ENCODE data around the gene SLC6A18. TPM values are rescaled to one million over a fixed set of nuclear protein-coding genes. Genes with fewer than 3 reads are reported as not detected.

SLC6A18 gene
- total RNA-seq, 4 donors from 2014 or later = not detected

- Histone ChIP-seq H3K27me3 (no peaks in the 10 kb centered on the region), H3K36me3 (no peaks in the 10 kb centered on the region), H3K4me1 (no peaks in the 10 kb centered on the region), H3K27ac (no peak overlapping the region), H3K4me3 (replicated peaks in 1 of 3) (no peak overlapping the region), H3K9me3 (no peaks in the 10 kb centered on the region)
- WGBS, 2 donors = 85 to 92% methylated on average over 17 of the region's 17 CpGs
- intact Hi-C loops (cut with DNase I) = no loop called here
- TF ChIP-seq POLR2A (IDR thresholded peaks at IDR 0.05) = no peak
- TF ChIP-seq, protein P1, sequence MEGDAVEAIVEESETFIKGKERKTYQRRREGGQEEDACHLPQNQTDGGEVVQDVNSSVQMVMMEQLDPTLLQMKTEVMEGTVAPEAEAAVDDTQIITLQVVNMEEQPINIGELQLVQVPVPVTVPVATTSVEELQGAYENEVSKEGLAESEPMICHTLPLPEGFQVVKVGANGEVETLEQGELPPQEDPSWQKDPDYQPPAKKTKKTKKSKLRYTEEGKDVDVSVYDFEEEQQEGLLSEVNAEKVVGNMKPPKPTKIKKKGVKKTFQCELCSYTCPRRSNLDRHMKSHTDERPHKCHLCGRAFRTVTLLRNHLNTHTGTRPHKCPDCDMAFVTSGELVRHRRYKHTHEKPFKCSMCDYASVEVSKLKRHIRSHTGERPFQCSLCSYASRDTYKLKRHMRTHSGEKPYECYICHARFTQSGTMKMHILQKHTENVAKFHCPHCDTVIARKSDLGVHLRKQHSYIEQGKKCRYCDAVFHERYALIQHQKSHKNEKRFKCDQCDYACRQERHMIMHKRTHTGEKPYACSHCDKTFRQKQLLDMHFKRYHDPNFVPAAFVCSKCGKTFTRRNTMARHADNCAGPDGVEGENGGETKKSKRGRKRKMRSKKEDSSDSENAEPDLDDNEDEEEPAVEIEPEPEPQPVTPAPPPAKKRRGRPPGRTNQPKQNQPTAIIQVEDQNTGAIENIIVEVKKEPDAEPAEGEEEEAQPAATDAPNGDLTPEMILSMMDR (IDR thresholded peaks at IDR 0.05) = no peak
- DNase-seq = no peak
Measured at GRCh38 chr5:1257363-1257762, 32.2 kb downstream of the SLC6A18 start.

DNA sequence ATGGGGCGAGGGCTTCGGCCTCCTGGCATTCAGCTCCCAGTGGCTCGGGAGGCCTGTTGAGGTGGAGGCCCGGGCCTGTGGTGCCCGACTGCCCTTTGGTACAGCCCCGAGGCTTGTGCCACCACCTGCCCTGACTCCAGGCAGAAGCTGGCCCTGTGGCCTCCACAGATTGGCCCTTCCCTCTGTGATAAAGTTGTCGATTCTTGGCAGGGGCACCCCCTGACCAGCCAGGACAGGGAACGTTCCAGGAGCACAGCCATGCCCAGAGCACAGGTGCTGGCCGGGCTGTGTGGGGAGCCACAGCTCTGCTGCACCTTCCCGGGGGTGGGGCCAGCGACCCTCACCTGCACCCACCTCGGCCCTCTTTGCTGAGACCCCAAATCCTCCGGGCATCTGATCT is 32.7 kb downstream of the SLC6A18 start:
- 89 to 93% methylated on average over 7 to 10 of the region's 13 CpGs for WGBS, 2 donors
- Histone ChIP-seq H3K4me3 (replicated peaks in 1 of 3) (no peak overlapping the region), H3K36me3 (no peaks in the 10 kb centered on the region), H3K9me3 (no peaks in the 10 kb centered on the region), H3K4me1 (no peaks in the 10 kb centered on the region), H3K27me3 (no peaks in the 10 kb centered on the region), H3K27ac (no peak overlapping the region)
- no peak for DNase-seq
- TF ChIP-seq, protein P1 (IDR thresholded peaks at IDR 0.05) = no peak
- no peak for TF ChIP-seq POLR2A (IDR thresholded peaks at IDR 0.05)
- intact Hi-C loops (cut with DNase I) = no loop called here

- intact Hi-C loops (cut with DNase I) = no loop called here
- DNase-seq = no peak
- H3K27ac ChIP-seq = no peak overlapping the region
- no peak overlapping the region for H3K4me3 ChIP-seq (replicated peaks in 1 of 3)
- no peaks in the 10 kb centered on the region for H3K4me1 ChIP-seq
- WGBS, 2 donors = 92 to 95% methylated on average over 22 to 23 of the region's 23 CpGs
- no peaks in the 10 kb centered on the region for H3K27me3 ChIP-seq
- no peaks in the 10 kb centered on the region for H3K36me3 ChIP-seq
- TF ChIP-seq, protein P1 (IDR thresholded peaks at IDR 0.05) = no peak
- no peak for TF ChIP-seq POLR2A (IDR thresholded peaks at IDR 0.05)
- no peaks in the 10 kb centered on the region for H3K9me3 ChIP-seq
Measured at GRCh38 chr5:1259806-1260480, 34.8 kb downstream of the SLC6A18 start.

DNA sequence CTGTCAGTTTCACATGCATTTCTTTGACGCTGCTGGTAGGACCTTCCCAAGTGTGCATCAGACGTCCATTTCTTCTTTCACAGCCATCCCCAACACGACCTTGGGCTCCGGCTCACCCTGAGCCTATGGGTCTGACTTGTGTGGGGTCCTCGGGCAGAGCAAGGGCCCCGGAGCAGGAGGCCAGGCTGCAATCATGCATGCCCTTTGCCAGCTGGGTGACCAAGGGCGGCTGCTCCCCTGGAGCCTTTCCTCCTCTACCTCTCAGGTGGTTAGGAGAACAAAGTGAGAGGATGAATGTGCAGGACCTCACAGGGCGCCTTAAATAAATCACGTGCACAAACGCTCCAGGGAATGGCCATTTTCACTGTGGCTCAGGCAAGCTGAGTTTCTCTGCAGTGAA is 36.5 kb downstream of the SLC6A18 start:
- no peak overlapping the region for H3K27ac ChIP-seq
- H3K4me1 ChIP-seq = no peaks in the 10 kb centered on the region
- H3K9me3 ChIP-seq = no peaks in the 10 kb centered on the region
- no peaks in the 10 kb centered on the region for H3K36me3 ChIP-seq
- DNase-seq = no peak
- no peak for TF ChIP-seq POLR2A (IDR thresholded peaks at IDR 0.05)
- TF ChIP-seq, protein P1 (IDR thresholded peaks at IDR 0.05) = no peak
- H3K27me3 ChIP-seq = no peaks in the 10 kb centered on the region
- intact Hi-C loops (cut with DNase I) = no loop called here
- H3K4me3 ChIP-seq (replicated peaks in 1 of 3) = no peak overlapping the region
- WGBS, 2 donors = 93 to 94% methylated on average over 9 to 10 of the region's 10 CpGs

- no peaks in the 10 kb centered on the region for H3K27me3 ChIP-seq
- H3K27ac ChIP-seq = no peak overlapping the region
- TF ChIP-seq, protein P1 (IDR thresholded peaks at IDR 0.05) = no peak
- TF ChIP-seq POLR2A (IDR thresholded peaks at IDR 0.05) = no peak
- H3K4me3 ChIP-seq (replicated peaks in 1 of 3) = no peak overlapping the region
- 92 to 100% methylated on average over 1 of the region's 1 CpG for WGBS, 2 donors
- intact Hi-C loops (cut with DNase I) = no loop called here
- DNase-seq = no peak
- no peaks in the 10 kb centered on the region for H3K9me3 ChIP-seq
- no peaks in the 10 kb centered on the region for H3K36me3 ChIP-seq
- no peaks in the 10 kb centered on the region for H3K4me1 ChIP-seq
Measured at GRCh38 chr5:1262381-1262780, 37.2 kb downstream of the SLC6A18 start.

Data from thyroid gland (tissue), 4 donors.